Stomach (tissue), 4 donors: ENCODE measurements around the gene AUTS2.

Experiments
- EP300 ChIP-seq: sonication (generic); formaldehyde crosslinking; IDR thresholded peaks from one replicate; pipeline ENCODE4 v1.6.1; 2017; ENCODE audit warnings: antibody characterized with exemption
- POLR2A ChIP-seq, 4 donors: fragments of 450-650 bp; IDR thresholded peaks; one replicate each; pipeline ENCODE4 v1.6.1; 2016; ENCODE audit warnings: antibody characterized with exemption in 4 of 4, control low read depth in 2 of 4, mild to moderate bottlenecking in 1 of 4, moderate library complexity in 1 of 4
- POLR2AphosphoS5 ChIP-seq, 3 donors: sonication (generic); formaldehyde crosslinking; IDR thresholded peaks; one replicate each; pipeline ENCODE4 v1.6.1; 2016; ENCODE audit warnings: antibody characterized with exemption in 3 of 3
- TF ChIP-seq, protein P1 (sequence below), 7 experiments: fragments of 450-650 bp in 4 of 7; fragments of 200-600 bp in 3 of 7; sonication (generic) in 3 of 7; IDR thresholded peaks; one replicate each; pipeline ENCODE4 v1.5.1; 2016 to 2019; ENCODE audit warnings: antibody characterized with exemption in 7 of 7, control low read depth in 2 of 7, mild to moderate bottlenecking in 1 of 7

DNA sequence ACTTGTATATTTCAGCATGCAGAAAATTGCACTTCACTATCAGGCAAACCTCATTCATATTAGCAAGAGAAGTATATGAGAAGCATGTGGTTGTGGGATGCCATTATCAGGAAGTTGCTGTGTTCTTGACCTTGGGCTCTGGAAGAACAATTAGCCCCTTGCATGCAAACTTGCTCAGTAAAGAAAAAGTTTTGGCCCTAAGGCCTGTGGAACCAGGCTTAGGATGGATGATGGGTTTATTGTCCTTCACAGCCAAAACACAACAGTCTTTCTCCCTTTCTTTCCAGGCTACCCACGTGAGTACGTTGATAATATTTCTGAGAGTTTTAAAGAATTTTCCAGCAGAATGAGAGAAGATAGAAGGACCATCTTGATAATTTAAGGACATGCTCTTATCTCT lies 166.4 kb downstream of the AUTS2 start:
- TF ChIP-seq, protein P1, sequence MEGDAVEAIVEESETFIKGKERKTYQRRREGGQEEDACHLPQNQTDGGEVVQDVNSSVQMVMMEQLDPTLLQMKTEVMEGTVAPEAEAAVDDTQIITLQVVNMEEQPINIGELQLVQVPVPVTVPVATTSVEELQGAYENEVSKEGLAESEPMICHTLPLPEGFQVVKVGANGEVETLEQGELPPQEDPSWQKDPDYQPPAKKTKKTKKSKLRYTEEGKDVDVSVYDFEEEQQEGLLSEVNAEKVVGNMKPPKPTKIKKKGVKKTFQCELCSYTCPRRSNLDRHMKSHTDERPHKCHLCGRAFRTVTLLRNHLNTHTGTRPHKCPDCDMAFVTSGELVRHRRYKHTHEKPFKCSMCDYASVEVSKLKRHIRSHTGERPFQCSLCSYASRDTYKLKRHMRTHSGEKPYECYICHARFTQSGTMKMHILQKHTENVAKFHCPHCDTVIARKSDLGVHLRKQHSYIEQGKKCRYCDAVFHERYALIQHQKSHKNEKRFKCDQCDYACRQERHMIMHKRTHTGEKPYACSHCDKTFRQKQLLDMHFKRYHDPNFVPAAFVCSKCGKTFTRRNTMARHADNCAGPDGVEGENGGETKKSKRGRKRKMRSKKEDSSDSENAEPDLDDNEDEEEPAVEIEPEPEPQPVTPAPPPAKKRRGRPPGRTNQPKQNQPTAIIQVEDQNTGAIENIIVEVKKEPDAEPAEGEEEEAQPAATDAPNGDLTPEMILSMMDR (IDR thresholded peaks at IDR 0.05), result no peak
- TF ChIP-seq POLR2AphosphoS5 (IDR thresholded peaks at IDR 0.05) (no peak), POLR2A (IDR thresholded peaks at IDR 0.05) (no peak), EP300 (no peak)
